CD4-positive, alpha-beta T cell treated with Interleukin-21 for 1 hour (primary cell): Measurements from ENCODE around the gene ZNF66.
"Not testable (repeated sequence)": the region's sequence is repeated elsewhere in the genome, so short reads cannot be mapped to it uniquely, and the experiment has no call there.

Source experiments
- DNase-seq: peaks from one replicate; pipeline ENCODE4 v3.0.0-alpha.2; 2020

Gene ZNF66

DNA sequence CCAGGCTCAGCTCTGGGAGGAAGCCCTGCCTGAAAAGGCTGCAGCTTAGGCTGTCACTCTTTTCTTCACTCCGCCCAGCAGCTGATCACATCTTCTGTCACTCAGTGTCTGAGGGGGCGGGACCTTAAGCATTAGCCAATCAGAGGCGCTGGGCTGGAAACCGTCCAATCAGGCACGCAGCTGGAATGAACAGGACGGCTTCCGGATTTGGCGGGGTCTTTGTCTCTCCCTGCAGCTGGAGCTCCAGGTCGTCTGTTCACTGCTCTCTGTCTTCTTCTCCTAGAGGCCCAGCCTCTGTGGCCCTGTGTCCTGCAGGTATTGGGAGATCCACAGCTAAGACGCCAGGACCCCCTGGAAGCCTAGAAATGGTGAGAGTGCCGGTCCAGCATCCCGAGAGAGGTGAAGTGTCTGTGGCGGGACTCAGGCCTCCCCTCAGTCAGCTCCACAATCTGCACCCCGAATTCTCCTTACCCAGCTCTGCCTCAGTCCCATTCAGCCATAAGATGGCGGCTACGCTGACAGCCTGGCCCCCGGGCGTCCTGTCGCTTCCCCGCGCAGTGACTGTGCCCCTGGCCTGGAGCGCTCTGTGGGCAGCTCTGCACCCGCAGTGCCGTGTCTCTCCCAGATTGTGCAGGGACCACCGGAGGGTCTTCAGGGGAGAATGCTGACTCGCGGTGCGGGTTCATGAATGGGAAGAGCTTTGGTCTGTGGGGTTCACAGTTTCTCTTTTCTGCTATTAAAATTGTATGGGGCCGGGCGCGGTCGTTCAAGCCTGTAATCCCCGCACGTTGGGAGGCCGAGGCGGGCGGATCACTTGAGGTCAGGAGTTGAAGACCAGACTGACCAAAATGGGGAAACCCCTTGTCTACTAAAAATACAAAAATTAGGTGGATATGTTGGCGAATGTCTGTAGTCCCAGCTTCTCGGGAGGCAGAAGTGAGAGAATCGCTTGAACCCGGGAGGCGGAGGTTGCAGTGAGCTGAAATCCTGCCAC is at the start of gene ZNF66:
TSS of gene ZNF66 (plus strand) at position 222 of the 994 bp plus-strand sequence. CDS start at position 366, 144 bp downstream.
- peak; percentile 97 for DNase-seq

DNA sequence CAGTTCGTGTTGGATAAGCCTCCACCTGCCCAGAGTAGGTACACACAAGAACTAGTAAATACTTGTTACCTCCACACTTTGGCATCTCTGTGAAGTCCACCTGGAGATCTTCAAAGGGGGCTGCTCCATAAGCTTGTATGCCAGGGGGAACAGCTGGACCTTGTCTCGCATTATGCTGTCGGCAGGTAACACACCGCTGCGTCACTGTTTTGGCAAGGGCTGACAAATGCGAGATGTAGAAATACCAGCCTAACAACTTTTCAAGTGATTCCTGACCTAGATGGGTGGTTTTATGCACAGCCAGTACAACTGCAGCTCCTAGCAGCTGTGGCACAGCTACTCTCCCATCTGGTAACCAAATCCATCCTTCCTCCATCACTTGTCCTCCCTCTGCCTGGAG is 25.9 kb upstream of the ZNF66 start:
- DNase-seq: not testable (repeated sequence)

DNA sequence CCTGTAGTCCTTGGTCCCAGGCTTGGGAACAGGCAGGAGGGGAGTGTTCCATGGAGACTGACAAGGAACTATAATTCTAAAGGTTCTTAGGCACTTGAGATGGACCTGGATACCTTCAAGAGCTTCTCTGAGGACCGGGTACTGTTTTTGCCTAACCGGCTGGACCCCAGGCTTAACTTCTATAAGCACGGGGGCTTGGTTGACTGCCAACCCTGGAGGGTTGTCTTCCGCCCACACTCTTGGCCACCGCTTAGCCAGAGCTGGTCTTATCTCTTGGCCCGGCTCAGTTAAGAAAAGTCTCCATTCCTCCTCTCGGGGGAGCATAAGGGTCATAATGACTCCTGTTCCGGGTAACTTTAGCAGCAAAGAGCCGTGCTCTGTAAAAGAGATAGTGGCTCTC is 23.8 kb upstream of the ZNF66 start:
- not testable (repeated sequence) for DNase-seq

DNA sequence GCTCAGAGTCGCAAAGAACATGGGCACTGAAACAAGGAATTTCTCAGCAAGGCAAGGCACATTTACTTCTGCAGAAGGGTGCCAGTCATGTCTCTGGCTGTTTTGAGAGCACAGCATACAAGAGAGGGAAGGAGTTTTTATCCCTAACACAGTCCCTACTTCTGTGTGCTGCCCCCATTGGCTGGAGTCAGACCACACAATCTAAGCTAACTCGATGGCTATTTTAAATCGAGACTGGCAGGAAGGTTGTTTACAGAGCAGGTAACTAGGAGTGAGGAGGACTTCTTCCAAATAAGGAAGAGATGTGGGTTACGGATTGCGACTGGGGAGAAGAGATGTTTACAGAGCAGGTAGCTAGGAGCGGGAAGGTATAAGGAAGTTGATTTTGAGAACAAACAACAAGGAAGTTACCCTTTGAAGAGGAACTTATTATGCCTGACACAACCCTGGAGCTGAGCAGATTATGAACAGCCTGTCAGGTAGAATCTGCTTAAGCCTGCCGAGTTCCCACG is 6.8 kb upstream of the ZNF66 start:
- not testable (repeated sequence) for DNase-seq

DNA sequence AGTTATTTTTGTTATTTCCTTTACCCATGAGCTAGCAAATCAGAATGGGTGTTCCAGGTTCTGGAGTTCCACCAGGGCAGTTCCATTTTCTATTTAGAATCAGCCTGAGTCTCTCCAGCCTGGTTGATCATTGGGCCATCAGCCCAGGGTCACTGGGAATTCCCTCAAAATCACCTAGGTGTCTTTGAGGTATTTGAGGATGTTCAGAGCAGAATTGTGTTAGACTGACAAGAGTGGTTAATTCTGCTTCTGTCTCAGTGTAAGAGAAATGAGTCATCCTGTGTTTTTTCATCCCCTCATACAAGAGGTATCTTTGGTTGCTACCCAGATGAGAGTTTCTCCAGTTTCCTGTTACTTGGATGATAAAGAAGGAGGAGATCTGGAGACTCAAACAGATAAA is 11.7 kb downstream of the ZNF66 start:
- no peak for DNase-seq

DNA sequence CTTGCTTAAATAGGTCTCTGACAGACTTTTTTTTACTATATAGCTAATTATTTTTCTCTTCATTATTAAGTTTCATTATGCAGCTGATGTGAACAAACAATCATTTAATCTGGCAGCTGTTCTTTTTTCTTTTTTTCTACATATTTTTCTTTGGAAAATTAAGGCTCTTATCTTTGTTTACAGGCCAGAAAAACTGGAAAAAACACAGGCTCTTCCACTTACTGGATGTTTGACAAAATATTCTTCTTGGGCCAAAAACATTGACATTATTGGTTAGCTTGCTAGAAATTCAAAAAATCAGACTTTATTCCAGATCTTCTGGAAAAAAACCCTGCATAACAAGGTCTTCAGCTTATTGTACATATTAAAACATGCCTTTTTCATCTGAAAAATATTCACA is 15.7 kb downstream of the ZNF66 start:
- DNase-seq: no peak

DNA sequence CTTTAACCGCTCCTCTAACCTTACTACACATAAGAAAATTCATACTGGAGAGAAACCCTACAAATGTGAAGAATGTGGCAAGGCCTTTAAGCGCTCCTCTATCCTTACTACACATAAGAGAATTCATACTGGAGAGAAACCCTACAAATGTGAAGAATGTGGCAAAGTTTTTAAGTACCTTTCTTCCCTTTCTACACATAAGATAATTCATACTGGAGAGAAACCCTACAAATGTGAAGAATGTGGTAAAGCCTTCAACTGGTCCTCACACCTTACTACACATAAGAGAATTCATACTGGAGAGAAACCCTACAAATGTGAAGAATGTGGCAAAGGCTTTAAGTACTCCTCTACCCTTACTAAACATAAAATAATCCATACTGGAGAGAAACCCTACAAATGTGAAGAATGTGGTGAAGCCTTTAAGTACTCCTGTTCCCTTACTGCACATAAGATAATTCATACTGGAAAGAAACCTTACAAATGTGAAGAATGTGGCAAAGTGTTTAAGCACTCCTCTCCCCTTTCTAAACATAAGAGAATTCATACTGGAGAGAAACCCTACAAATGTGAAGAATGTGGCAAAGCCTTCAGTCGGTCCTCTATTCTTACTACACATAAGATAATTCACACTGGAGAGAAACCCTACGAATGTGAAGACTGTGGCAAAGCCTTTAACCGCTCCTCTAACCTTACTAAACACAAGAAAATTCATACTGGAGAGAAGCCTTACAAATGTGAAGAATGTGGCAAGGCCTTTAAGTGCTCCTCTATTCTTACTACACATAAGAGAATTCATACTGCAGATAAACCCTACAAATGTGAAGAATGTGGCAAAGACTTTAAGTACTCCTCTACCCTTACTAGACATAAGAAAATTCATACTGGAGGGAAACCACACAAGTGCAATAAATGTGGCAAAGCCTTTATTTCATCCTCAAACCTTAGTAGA is 30.5 kb downstream of the ZNF66 start:
- DNase-seq: not testable (repeated sequence)

DNA sequence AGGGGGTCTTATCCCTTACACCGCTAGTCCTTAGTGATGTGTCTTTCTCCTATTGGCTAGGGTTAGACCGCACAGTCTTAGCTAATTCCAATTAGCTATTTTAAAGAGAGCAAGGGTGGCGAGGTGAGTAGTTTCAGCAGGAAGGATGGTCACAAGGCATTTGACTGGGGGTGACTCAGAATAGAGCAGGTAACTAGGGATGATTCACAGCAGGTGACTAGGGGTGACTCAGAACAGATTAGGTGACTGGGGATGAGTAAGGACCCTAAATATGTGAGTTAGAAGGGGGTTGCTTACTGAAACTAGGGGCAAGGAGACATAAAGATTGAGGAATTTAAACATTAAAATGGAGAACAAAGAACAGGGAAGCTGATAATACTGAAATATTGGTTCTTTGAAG is 64.3 kb downstream of the ZNF66 start:
- no peak for DNase-seq
